PFSK-1 (cell line): ENCODE results near the gene ALG2.

Experiments used
- FOXP2 ChIP-seq: optimal IDR thresholded peaks from 2 replicates; pipeline ENCODE3; 2011; ENCODE audit warnings: borderline replicate concordance, control low read depth, inconsistent platforms; ENCODE audit not compliant: insufficient read depth; ENCODE audit errors: extremely low read length, extremely low read depth
- POLR2AphosphoS5 ChIP-seq: IDR thresholded peaks from 2 replicates; pipeline ENCODE4 v1.6.1; 2012; ENCODE audit warnings: low read depth, mild to moderate bottlenecking, control low read depth, low read length, moderate library complexity
- SIN3A ChIP-seq: IDR thresholded peaks from 2 replicates; pipeline ENCODE4 v1.6.1; 2012; ENCODE audit warnings: mild to moderate bottlenecking, low read length, moderate library complexity, borderline replicate concordance; ENCODE audit not compliant: insufficient read depth
- TAF1 ChIP-seq: IDR thresholded peaks from 2 replicates; pipeline ENCODE4 v1.6.1; 2012; ENCODE audit warnings: low read length, control low read depth, borderline replicate concordance; ENCODE audit not compliant: insufficient read depth
- TF ChIP-seq, protein P1 (sequence below), 2 experiments: IDR thresholded peaks; 2 replicates each; pipeline versions ENCODE4 v1.6.1 to v1.8.0; 2011 to 2012; ENCODE audit warnings: low read depth in 2 of 2, low read length in 2 of 2, control low read depth in 1 of 2, inconsistent platforms in 1 of 2, mild to moderate bottlenecking in 1 of 2, moderate library complexity in 1 of 2; ENCODE audit not compliant: insufficient read depth in 1 of 2

DNA sequence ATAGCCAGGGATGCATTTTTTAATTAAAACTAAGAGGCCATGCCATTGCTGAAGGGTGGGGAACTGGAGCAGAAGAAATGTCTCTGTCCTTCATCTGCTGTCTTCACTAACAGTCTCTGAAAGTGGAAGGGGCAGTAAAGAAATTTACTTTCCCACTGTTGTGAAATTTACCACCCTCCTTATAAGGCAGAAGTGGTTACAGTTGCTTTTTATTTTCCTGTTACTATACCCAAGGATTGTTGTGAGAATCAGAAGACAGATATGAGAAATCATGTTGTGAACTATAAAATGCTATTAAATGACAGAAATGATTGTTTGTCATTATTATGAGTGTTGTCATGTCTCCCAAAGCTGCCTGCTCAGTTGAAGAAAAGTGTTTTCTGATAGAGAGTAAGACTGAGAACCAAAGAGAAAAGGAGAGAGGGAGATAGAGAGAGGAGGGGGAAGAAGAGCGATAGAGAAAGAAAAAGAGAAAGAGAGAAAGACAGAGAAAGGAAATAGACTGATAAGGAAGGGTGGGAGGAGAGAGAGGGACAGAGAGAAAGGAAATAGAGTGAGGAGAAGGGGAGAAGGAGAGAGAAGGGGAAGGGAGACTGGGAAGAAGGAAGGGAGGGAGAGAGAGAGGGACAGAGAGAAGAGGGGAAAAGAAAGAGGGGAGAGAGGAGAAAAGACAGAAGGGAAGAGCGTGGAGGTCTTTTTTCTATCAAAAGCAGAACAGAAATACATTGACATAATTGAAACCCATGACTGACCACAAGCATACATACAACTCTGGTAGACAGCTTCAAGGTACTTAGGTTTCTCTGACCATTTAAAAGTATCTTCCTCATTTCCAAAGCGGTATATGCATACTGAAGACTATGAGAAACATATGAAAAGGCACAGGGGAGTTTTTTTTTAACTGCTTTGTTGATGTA is 22.9 kb upstream of the ALG2 start:
- TF ChIP-seq TAF1 (no peak), POLR2AphosphoS5 (no peak), SIN3A (no peak), FOXP2 (no peak)
- TF ChIP-seq, protein P1, sequence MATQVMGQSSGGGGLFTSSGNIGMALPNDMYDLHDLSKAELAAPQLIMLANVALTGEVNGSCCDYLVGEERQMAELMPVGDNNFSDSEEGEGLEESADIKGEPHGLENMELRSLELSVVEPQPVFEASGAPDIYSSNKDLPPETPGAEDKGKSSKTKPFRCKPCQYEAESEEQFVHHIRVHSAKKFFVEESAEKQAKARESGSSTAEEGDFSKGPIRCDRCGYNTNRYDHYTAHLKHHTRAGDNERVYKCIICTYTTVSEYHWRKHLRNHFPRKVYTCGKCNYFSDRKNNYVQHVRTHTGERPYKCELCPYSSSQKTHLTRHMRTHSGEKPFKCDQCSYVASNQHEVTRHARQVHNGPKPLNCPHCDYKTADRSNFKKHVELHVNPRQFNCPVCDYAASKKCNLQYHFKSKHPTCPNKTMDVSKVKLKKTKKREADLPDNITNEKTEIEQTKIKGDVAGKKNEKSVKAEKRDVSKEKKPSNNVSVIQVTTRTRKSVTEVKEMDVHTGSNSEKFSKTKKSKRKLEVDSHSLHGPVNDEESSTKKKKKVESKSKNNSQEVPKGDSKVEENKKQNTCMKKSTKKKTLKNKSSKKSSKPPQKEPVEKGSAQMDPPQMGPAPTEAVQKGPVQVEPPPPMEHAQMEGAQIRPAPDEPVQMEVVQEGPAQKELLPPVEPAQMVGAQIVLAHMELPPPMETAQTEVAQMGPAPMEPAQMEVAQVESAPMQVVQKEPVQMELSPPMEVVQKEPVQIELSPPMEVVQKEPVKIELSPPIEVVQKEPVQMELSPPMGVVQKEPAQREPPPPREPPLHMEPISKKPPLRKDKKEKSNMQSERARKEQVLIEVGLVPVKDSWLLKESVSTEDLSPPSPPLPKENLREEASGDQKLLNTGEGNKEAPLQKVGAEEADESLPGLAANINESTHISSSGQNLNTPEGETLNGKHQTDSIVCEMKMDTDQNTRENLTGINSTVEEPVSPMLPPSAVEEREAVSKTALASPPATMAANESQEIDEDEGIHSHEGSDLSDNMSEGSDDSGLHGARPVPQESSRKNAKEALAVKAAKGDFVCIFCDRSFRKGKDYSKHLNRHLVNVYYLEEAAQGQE (IDR thresholded peaks at IDR 0.05; ENCODE audit: insufficient read depth in 1 of 2, low read depth in 2 of 2, low read length in 2 of 2): no peak
